ENCODE measurements around the gene SIPA1L3.

DNA sequence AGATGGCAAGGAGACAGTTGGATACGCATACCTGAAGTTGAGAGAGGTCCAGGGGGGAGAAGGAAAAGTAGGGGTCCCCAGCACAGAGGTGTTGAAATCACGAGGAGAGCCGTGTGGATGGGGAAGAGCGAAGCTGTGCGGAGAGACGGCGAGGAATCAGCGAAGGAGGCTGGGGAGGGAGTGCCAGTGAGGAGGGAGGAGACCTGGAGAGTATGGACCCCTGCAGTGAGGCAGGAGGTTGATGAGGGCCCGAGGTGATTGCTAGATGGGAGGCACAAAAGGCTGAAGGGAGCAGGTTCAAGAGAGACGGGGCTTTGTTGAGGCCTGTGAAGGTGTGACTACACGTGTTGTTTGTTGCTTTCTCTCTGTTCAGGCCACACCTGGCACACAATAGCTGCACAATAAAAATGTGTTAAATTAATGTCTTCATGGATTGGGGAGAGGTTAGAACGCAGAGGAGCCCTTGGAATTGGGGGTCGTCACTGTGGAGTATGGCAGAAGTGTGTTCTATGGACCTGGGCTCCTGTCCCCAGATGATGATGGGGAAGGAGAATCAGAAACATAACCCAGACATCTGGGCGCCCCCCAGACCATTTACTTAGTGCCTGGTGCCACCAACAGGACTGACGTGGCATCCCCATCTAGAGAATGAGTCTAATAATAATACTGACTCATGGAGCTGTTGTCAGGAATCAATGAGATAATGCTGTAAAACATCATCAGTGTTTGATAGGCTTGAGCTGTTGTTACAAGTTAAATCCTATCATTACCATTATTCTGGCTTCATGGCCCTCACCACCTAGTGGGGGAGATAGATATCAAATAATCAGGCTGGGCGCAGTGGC, 137.5 kb downstream of the SIPA1L3 start:
- TF ChIP-seq, protein P1, sequence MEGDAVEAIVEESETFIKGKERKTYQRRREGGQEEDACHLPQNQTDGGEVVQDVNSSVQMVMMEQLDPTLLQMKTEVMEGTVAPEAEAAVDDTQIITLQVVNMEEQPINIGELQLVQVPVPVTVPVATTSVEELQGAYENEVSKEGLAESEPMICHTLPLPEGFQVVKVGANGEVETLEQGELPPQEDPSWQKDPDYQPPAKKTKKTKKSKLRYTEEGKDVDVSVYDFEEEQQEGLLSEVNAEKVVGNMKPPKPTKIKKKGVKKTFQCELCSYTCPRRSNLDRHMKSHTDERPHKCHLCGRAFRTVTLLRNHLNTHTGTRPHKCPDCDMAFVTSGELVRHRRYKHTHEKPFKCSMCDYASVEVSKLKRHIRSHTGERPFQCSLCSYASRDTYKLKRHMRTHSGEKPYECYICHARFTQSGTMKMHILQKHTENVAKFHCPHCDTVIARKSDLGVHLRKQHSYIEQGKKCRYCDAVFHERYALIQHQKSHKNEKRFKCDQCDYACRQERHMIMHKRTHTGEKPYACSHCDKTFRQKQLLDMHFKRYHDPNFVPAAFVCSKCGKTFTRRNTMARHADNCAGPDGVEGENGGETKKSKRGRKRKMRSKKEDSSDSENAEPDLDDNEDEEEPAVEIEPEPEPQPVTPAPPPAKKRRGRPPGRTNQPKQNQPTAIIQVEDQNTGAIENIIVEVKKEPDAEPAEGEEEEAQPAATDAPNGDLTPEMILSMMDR (IDR thresholded peaks at IDR 0.05), result no peak
- no peak for TF ChIP-seq SIN3A (IDR thresholded peaks at IDR 0.05; ENCODE audit: borderline replicate concordance, insufficient read depth, low read depth, low read length)

Data from Panc1 (cell line).